Keratinocyte (primary cell): Measurements from ENCODE around the gene FMN1. TPM values are rescaled to one million over a fixed set of nuclear protein-coding genes. Genes with fewer than 3 reads are reported as not detected.

Experiments
- DNase-seq: peaks from one replicate; pipeline ENCODE4 v3.0.0-alpha.2; 2011; ENCODE audit warnings: low read depth, missing footprints, low spot score
- FAIRE-seq: peaks from 2 replicates; lab custom pipeline; 2011; peaks lifted over from hg19 to GRCh38; lab: Jason Lieb, UNC
- H2AFZ ChIP-seq: 2 replicates; pipeline ENCODE4 v1.6.0; 2012; ENCODE audit warnings: low read length, control low read depth, inconsistent platforms; ENCODE audit not compliant: control insufficient read depth
- H3K27ac ChIP-seq: 2 replicates; pipeline ENCODE4 v1.5.1; 2011; ENCODE audit warnings: low read length; ENCODE audit not compliant: control insufficient read depth, insufficient read depth
- H3K27me3 ChIP-seq: 3 replicates; pipeline ENCODE4 v1.6.0; 2011; ENCODE audit warnings: low read length; ENCODE audit not compliant: control insufficient read depth, insufficient read depth; ENCODE audit errors: extremely low read depth
- H3K36me3 ChIP-seq, 2 experiments: 2 replicates in 1 of 2; 3 replicates in 1 of 2; pipeline ENCODE4 v1.5.1; 2011; ENCODE audit warnings: low read length in 2 of 2, mild to moderate bottlenecking in 1 of 2; ENCODE audit not compliant: control insufficient read depth in 2 of 2, insufficient read depth in 2 of 2; ENCODE audit errors: extremely low read depth in 1 of 2
- H3K4me1 ChIP-seq: 3 replicates; pipeline ENCODE4 v1.5.1; 2011; ENCODE audit warnings: low read length; ENCODE audit not compliant: control insufficient read depth, insufficient read depth; ENCODE audit errors: extremely low read depth
- H3K4me2 ChIP-seq: 3 replicates; pipeline ENCODE4 v1.6.0; 2011; ENCODE audit warnings: low read depth, low read length; ENCODE audit not compliant: control insufficient read depth, insufficient read depth; ENCODE audit errors: extremely low read depth
- H3K4me3 ChIP-seq, 3 experiments: fragments of 200-600 bp in 1 of 3; sonication (generic) in 1 of 3; 2 replicates in 2 of 3; 3 replicates in 1 of 3; pipeline ENCODE4 v1.5.1; 2011 to 2016; ENCODE audit warnings: low read length in 3 of 3, mild to moderate bottlenecking in 3 of 3, control low read depth in 2 of 3, inconsistent platforms in 1 of 3, low read depth in 1 of 3, mixed read lengths in 1 of 3, mixed run types in 1 of 3, moderate library complexity in 1 of 3; ENCODE audit not compliant: control insufficient read depth in 2 of 3, insufficient read depth in 2 of 3; ENCODE audit errors: extremely low read depth in 1 of 3
- H3K79me2 ChIP-seq: 2 replicates; pipeline ENCODE4 v1.6.0; 2012; ENCODE audit warnings: low read length; ENCODE audit not compliant: control insufficient read depth, insufficient read depth
- H3K9ac ChIP-seq: 3 replicates; pipeline ENCODE4 v1.6.0; 2011; ENCODE audit warnings: low read length; ENCODE audit not compliant: control insufficient read depth, insufficient read depth; ENCODE audit errors: extremely low read depth
- H3K9me1 ChIP-seq: 3 replicates; pipeline ENCODE4 v1.6.0; 2011; ENCODE audit warnings: low read length; ENCODE audit not compliant: control insufficient read depth, insufficient read depth; ENCODE audit errors: extremely low read depth
- H3K9me3 ChIP-seq: 2 replicates; pipeline ENCODE4 v1.5.1; 2012; ENCODE audit warnings: low read depth, low read length; ENCODE audit not compliant: control insufficient read depth
- H4K20me1 ChIP-seq: 3 replicates; pipeline ENCODE4 v1.6.0; 2011; ENCODE audit warnings: low read length; ENCODE audit not compliant: control insufficient read depth, insufficient read depth; ENCODE audit errors: extremely low read depth
- EZH2 ChIP-seq: IDR thresholded peaks from one replicate; pipeline ENCODE4 v1.6.1; 2012; ENCODE audit warnings: inconsistent platforms, mild to moderate bottlenecking, low read length, moderate library complexity
- dilution Hi-C: fragments of 300-500 bp; cut with MboI; formaldehyde crosslinking; loops from one replicate; pipeline ENCODE4 v1.7.0; 2020; ENCODE audit warnings: low sequenced_read_pairs; ENCODE audit not compliant: extremely low pct_ligation_motif_present
- polyA plus RNA-seq, 5 experiments: library from polyadenylated mRNA; depleted of rRNA in 3 of 5; stranded (reverse) in 3 of 5; stranded (forward) in 1 of 5; unstranded in 1 of 5; fragments of >200 nt; gene quantifications; 1 replicate in 1 of 5; 2 replicates in 3 of 5; 3 replicates in 1 of 5; pipeline versions ENCODE4 v1.2.1 to v1.2.3, GENCODE V29; 2011 to 2012; ENCODE audit warnings: missing spikeins in 2 of 5, low read depth in 1 of 5, low replicate concordance in 1 of 5
- TF ChIP-seq, protein P1 (sequence below), 3 experiments: IDR thresholded peaks in 1 of 3; conservative IDR thresholded peaks in 1 of 3; optimal IDR thresholded peaks in 1 of 3; 2 replicates in 2 of 3; 3 replicates in 1 of 3; pipeline versions ENCODE3 to v1.5.1; 2011; ENCODE audit warnings: low read length in 3 of 3, mild to moderate bottlenecking in 3 of 3, moderate library complexity in 2 of 3, control low read depth in 1 of 3, inconsistent platforms in 1 of 3; ENCODE audit not compliant: insufficient read depth in 2 of 3; ENCODE audit errors: extremely low read depth in 1 of 3

Gene FMN1
- polyA plus RNA-seq, 1 donor (not counting 4 experiments of a cell fraction or from before 2014, with no cell fraction given), result 0.71 TPM

DNA sequence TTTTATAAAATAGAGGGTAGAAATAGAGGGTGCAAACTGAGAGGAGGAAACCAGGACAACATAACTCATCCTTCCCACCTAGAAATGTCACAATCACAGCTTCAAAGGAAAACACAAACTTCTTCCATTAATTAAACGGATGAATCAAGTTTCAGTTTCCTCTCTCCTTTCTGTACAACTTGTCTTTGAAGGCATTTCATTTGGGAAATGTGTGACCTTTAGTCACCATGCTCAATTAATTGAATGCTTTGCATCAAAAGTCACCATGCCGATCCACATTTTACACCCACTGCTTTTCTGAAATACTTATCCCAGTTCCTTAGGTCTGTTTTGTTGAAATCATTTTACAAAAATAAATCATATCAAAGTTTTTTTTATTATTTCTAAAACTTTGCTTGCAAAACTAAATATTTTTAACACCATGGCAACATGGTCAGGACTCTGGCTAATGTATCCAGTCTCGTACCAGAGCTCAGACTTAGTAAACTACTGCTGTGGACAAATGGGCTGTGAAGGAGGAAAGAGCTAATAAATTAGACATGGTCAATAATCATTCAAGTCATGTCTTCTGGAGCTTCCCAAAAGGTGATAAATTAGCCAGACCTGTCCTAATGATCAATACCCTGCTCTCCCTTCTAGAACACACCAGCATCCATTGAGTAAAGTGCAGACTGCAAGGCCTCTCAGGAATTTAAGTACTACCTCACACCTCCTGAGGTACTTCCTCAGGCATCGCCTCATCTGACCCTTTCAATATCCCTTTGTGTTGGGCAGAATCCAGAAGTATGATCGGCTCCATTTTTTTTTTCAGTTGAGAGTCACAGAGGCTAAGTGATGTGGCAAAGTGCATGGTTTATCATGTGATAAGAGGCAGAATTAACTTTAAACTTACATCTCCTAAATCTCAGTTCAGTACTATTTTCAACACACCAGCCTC lies 315.4 kb downstream of the FMN1 start:
- H3K4me3 ChIP-seq, result no peak overlapping the region
- no peaks in the 10 kb centered on the region for H4K20me1 ChIP-seq
- H3K27me3 ChIP-seq, result no peaks in the 10 kb centered on the region
- H3K79me2 ChIP-seq, result no peaks in the 10 kb centered on the region
- TF ChIP-seq EZH2, result no peak
- TF ChIP-seq, protein P1, sequence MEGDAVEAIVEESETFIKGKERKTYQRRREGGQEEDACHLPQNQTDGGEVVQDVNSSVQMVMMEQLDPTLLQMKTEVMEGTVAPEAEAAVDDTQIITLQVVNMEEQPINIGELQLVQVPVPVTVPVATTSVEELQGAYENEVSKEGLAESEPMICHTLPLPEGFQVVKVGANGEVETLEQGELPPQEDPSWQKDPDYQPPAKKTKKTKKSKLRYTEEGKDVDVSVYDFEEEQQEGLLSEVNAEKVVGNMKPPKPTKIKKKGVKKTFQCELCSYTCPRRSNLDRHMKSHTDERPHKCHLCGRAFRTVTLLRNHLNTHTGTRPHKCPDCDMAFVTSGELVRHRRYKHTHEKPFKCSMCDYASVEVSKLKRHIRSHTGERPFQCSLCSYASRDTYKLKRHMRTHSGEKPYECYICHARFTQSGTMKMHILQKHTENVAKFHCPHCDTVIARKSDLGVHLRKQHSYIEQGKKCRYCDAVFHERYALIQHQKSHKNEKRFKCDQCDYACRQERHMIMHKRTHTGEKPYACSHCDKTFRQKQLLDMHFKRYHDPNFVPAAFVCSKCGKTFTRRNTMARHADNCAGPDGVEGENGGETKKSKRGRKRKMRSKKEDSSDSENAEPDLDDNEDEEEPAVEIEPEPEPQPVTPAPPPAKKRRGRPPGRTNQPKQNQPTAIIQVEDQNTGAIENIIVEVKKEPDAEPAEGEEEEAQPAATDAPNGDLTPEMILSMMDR (optimal IDR thresholded peaks at IDR 0.05 in 1 of 3, IDR thresholded peaks at IDR 0.05 in 1 of 3, conservative IDR thresholded peaks at IDR 0.05 in 1 of 3; ENCODE audit: extremely low read depth in 1 of 3, insufficient read depth in 2 of 3, low read length in 3 of 3), result no peak
- no peaks in the 10 kb centered on the region for H3K4me1 ChIP-seq
- dilution Hi-C loops, result no loop called here
- H2AFZ ChIP-seq, result no peak overlapping the region
- no peak for DNase-seq
- no peak overlapping the region for H3K27ac ChIP-seq
- H3K9ac ChIP-seq, result no peak overlapping the region
- no peak for FAIRE-seq
- no peak overlapping the region for H3K4me2 ChIP-seq
- H3K9me1 ChIP-seq, result no peaks in the 10 kb centered on the region
- no peaks in the 10 kb centered on the region for H3K9me3 ChIP-seq
- H3K36me3 ChIP-seq, result no peaks in the 10 kb centered on the region

DNA sequence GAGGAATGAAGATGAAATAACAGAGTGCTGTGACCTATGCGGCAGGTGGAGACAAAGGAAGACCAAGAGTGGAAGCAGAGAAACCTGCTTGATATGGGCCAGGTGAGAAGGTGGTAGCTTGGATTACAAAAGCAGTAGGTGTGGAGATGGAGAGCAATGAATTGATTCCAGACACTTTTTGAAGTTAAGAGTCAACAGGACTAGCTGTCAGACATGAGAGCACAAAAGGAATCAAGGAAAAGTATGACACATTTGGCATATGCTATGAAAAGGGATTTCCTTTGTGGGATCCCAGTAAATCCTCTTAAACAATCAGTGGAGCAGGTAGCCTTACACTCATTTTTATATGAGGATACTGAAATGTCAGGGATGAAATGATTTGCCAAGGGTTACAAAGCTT lies 316.2 kb downstream of the FMN1 start:
- H3K4me1 ChIP-seq, result no peaks in the 10 kb centered on the region
- no peak overlapping the region for H2AFZ ChIP-seq
- H3K27ac ChIP-seq, result no peak overlapping the region

More for the DNA sequence above, 316.2 kb downstream of the FMN1 start:
- no peaks in the 10 kb centered on the region for H3K9me1 ChIP-seq
- no peaks in the 10 kb centered on the region for H3K36me3 ChIP-seq
- H3K4me2 ChIP-seq, result no peak overlapping the region
- FAIRE-seq (no peak), DNase-seq (no peak)
- H3K9ac ChIP-seq, result no peak overlapping the region
- H3K79me2 ChIP-seq, result no peaks in the 10 kb centered on the region
- H4K20me1 ChIP-seq, result no peaks in the 10 kb centered on the region
- no peaks in the 10 kb centered on the region for H3K9me3 ChIP-seq
- dilution Hi-C loops, result no loop called here
- H3K4me3 ChIP-seq, result no peak overlapping the region
- TF ChIP-seq, protein P1 (optimal IDR thresholded peaks at IDR 0.05 in 1 of 3, IDR thresholded peaks at IDR 0.05 in 1 of 3, conservative IDR thresholded peaks at IDR 0.05 in 1 of 3; ENCODE audit: extremely low read depth in 1 of 3, insufficient read depth in 2 of 3, low read length in 3 of 3), result no peak
- no peak for TF ChIP-seq EZH2
- H3K27me3 ChIP-seq, result no peaks in the 10 kb centered on the region
